T-cell (primary cell): ENCODE data around the gene GGT7. TPM values are rescaled to one million over a fixed set of nuclear protein-coding genes. Genes with fewer than 3 reads are reported as not detected.

ENCODE experiments used
- ATAC-seq, 4 experiments: fragments of 200-7000 bp in 3 of 4; fragments of 150-1000 bp in 1 of 4; cut with Tn5 transposase; replicated peaks in 1 of 4; 1 replicate in 3 of 4; 2 replicates in 1 of 4; pipeline ENCODE4 v1.10.0; 2021; ENCODE audit warnings: moderate library complexity in 3 of 4, mild to moderate bottlenecking in 2 of 4, moderate number of reproducible peaks in 1 of 4
- CTCF ChIA-PET, 2 donors: fragments of 300-600 bp; sonication (Branson Sonifier 250); formaldehyde crosslinking; loops; one replicate each; lab custom pipeline; 2022; ENCODE audit warnings: antibody characterized with exemption in 2 of 2; lab: Charles Lee
- POLR2A ChIA-PET, 2 donors: fragments of 300-600 bp; sonication (Branson Sonifier 250); formaldehyde crosslinking; loops; one replicate each; lab custom pipeline; 2022; ENCODE audit warnings: antibody characterized with exemption in 2 of 2; lab: Charles Lee
- DNase-seq, 35 experiments: peaks; one replicate each; pipeline versions ENCODE4 v3.0.0 to v3.0.0-alpha.2; 2013 to 2023
- H3K27ac ChIP-seq: one replicate; pipeline ENCODE4 v1.5.1; 2013; ENCODE audit warnings: low read length
- H3K27me3 ChIP-seq, 2 experiments: replicated peaks in 1 of 2; 1 replicate in 1 of 2; 2 replicates in 1 of 2; pipeline versions ENCODE4 v1.6.1 to v1.7.0; 2013; ENCODE audit warnings: low read length in 1 of 2, mixed read lengths in 1 of 2; ENCODE audit not compliant: control insufficient read depth in 2 of 2, insufficient read depth in 2 of 2; ENCODE audit errors: extremely low read depth in 1 of 2
- H3K36me3 ChIP-seq, 2 donors: 1 replicate in 1 of 2; 2 replicates in 1 of 2; pipeline versions ENCODE4 v1.6.1 to v1.7.0; 2013; ENCODE audit warnings: low read length in 1 of 2; ENCODE audit not compliant: control insufficient read depth in 2 of 2, insufficient read depth in 1 of 2; ENCODE audit errors: extremely low read depth in 1 of 2
- H3K4me1 ChIP-seq, 2 experiments: 1 replicate in 1 of 2; 2 replicates in 1 of 2; pipeline versions ENCODE4 v1.6.1 to v1.7.0; 2013; ENCODE audit warnings: low read length in 2 of 2, mixed read lengths in 1 of 2; ENCODE audit not compliant: insufficient read depth in 2 of 2, control insufficient read depth in 1 of 2; ENCODE audit errors: extremely low read depth in 1 of 2
- H3K4me3 ChIP-seq, 2 donors: 1 replicate in 1 of 2; 2 replicates in 1 of 2; pipeline versions ENCODE4 v1.5.1 to v1.7.0; 2013; ENCODE audit warnings: mild to moderate bottlenecking in 2 of 2, low read length in 1 of 2, moderate library complexity in 1 of 2; ENCODE audit not compliant: control insufficient read depth in 1 of 2; ENCODE audit errors: extremely low read depth in 1 of 2
- H3K9me3 ChIP-seq: 2 replicates; pipeline ENCODE4 v1.7.0; 2013
- H3K27ac Mint-ChIP-seq, 2 donors: one replicate each; pipeline ENCODE4 v1.8.0; 2020 to 2021; ENCODE audit warnings: mild to moderate bottlenecking in 2 of 2, mixed read lengths in 2 of 2
- H3K27me3 Mint-ChIP-seq, 2 donors: one replicate each; pipeline ENCODE4 v1.8.0; 2021 to 2022; ENCODE audit warnings: mixed read lengths in 2 of 2
- H3K36me3 Mint-ChIP-seq: one replicate; pipeline ENCODE4 v1.8.0; 2021; ENCODE audit warnings: mixed read lengths
- H3K4me1 Mint-ChIP-seq, 3 donors: one replicate each; pipeline ENCODE4 v1.8.0; 2020 to 2022; ENCODE audit warnings: mixed read lengths in 3 of 3, mild to moderate bottlenecking in 1 of 3
- H3K4me3 Mint-ChIP-seq, 3 donors: one replicate each; pipeline ENCODE4 v1.8.0; 2020 to 2022; ENCODE audit warnings: mild to moderate bottlenecking in 3 of 3, mixed read lengths in 3 of 3, moderate library complexity in 3 of 3
- H3K9me3 Mint-ChIP-seq, 3 donors: one replicate each; pipeline ENCODE4 v1.8.0; 2020 to 2022; ENCODE audit warnings: mixed read lengths in 3 of 3
- WGBS: methylation state at CpG from one replicate; pipeline ENCODE4 v1.1.5; 2013; ENCODE audit warnings: missing lambda C conversion rate; ENCODE audit not compliant: insufficient coverage; 5-methylcytosine and 5-hydroxymethylcytosine counted together
- total RNA-seq, 35 experiments: library from RNA in 6 of 35; stranded (reverse) in 6 of 35; fragments of 120-200 nt in 1 of 35; gene quantifications; one replicate each; pipeline versions ENCODE4 v1.2.1 to v1.2.4 and lab custom pipeline; 2013 to 2026

GGT7 gene
- total RNA-seq, 5 donors from 2014 or later (not counting 1 experiment from before 2014, with no cell fraction given), result 31.5 to 47.0 (median 38.1) TPM

DNA sequence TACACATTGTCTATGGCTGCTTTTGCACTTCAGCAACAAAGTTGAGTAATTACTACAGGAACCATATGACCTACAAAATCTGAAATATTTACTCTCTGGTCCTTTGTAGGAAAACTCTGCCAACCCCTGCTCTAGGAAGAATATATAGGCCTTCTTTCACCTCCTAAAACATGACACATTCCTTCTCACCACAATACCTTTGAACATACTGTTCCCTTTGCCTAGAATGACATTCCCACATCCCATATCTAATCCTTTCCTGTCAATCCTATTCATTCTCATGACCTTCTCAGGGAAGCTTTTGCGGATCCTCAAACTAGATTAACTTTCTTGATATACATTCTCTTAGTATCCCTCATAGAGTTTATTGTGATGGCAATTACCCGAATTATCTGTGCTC lies 29.2 kb downstream of the GGT7 start:
- Mint-ChIP-seq H3K4me1 (no peaks in the 10 kb centered on the region), H3K9me3 (no peaks in the 10 kb centered on the region), H3K27ac (no peak overlapping the region), H3K36me3 (peaks cover 7% of the 10 kb centered on the region), H3K27me3 (peaks cover 0 to 9% of the 10 kb centered on the region in 2 donors), H3K4me3 (no peak overlapping the region)
- no peak for DNase-seq
- Histone ChIP-seq H3K27me3 (peaks cover 0 to 3% of the 10 kb centered on the region in 2 experiments), H3K9me3 (no peaks in the 10 kb centered on the region), H3K27ac (no peak overlapping the region), H3K4me1 (no peaks in the 10 kb centered on the region), H3K36me3 (peaks cover 0 to 4% of the 10 kb centered on the region in 2 donors), H3K4me3 (no peak overlapping the region)
- ATAC-seq, result no peak
- ChIA-PET POLR2A (interaction anchor here in 1 of 2 donors (0.6 kb wide), 1 partner anchor 35 kb away, joined by 3 read pairs; no protein-coding TSS in a partner anchor), CTCF (interaction anchor here in 1 of 2 donors (0.7 kb wide), 1 partner anchor 26 kb away, joined by 3 read pairs; no protein-coding TSS in a partner anchor)
- WGBS, result 100% methylated on average over 2 of the region's 2 CpGs

DNA sequence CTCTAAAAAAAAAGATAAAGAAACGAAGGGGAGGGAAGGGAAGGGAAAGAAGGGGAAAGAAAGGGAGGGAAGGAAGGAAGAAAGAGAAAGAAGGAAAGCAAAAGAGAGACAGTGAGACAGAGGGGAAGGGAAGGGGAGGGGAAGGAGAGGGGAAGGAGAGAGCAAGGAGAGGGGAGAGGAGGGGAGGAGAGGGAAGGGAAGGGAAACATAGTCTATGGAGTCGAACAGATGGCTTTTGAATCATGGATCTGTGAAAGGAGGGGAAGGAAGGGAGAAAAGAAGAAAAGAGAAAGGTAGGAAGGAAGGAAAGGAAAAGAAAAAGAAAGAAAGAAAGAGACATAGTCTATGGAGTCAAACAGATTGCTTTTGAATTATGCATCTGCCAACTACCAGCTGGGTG lies 30.5 kb downstream of the GGT7 start:
- Histone ChIP-seq H3K27ac (no peak overlapping the region), H3K4me3 (no peak overlapping the region), H3K4me1 (no peaks in the 10 kb centered on the region), H3K9me3 (no peaks in the 10 kb centered on the region), H3K36me3 (no peaks in the 10 kb centered on the region), H3K27me3 (peaks cover 0 to 3% of the 10 kb centered on the region in 2 experiments)
- POLR2A ChIA-PET, result no interaction called here
- no peaks in the 10 kb centered on the region for H3K9me3 Mint-ChIP-seq
- no peak overlapping the region for H3K4me3 Mint-ChIP-seq
- DNase-seq, result no peak
- WGBS, result 81% methylated on average over 2 of the region's 2 CpGs
- CTCF ChIA-PET, result interaction anchor here in 1 of 2 donors (0.6 kb wide), 1 partner anchor 20 kb away, joined by 6 read pairs; no protein-coding TSS in a partner anchor
- ATAC-seq, result no peak
- peaks cover 0 to 9% of the 10 kb centered on the region in 2 donors for H3K27me3 Mint-ChIP-seq
- no peak overlapping the region for H3K27ac Mint-ChIP-seq
- H3K36me3 Mint-ChIP-seq, result peaks cover 3% of the 10 kb centered on the region
- H3K4me1 Mint-ChIP-seq, result no peaks in the 10 kb centered on the region

DNA sequence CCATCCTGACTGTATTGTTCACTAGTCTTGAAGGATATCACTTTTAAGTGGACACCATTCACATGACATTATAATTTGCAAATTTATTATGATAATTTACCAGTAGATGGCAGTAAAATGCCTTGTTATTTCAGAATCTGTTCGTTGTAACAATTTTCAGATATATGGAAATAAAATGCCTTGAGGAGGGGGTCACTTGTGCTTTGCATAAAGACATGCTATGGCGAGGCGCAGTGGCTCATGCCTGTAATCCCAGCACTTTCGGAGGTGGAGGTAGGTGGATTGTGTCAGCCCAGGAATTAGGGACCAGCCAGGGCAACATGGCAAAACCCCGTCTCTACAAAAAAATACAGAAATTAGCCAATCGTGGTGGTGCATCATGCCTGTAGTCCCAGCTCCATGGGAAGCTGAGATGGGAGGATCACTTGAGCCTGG lies 38.2 kb downstream of the GGT7 start:
- H3K4me1 ChIP-seq, result no peaks in the 10 kb centered on the region
- H3K27ac ChIP-seq, result no peak overlapping the region
- H3K36me3 Mint-ChIP-seq, result no peaks in the 10 kb centered on the region
- H3K36me3 ChIP-seq, result no peaks in the 10 kb centered on the region
- peaks cover 0 to 13% of the 10 kb centered on the region in 2 experiments for H3K27me3 ChIP-seq
- no peak overlapping the region for H3K4me3 ChIP-seq
- ChIA-PET POLR2A (no interaction called here), CTCF (interaction anchor here (0.6 to 1.8 kb wide), 4 partner anchors 9 to 368 kb away, joined by 3 to 7 read pairs (median 4); partner anchors contain the start of gene NCOA6 (in 1 of the 2))
- no peaks in the 10 kb centered on the region for H3K9me3 Mint-ChIP-seq
- H3K4me1 Mint-ChIP-seq, result no peaks in the 10 kb centered on the region
- H3K27ac Mint-ChIP-seq, result no peak overlapping the region
- H3K9me3 ChIP-seq, result no peaks in the 10 kb centered on the region
- peak in 2 of 35 experiments; percentile 2 to 58 for DNase-seq
- peaks cover 12 to 15% of the 10 kb centered on the region in 2 donors for H3K27me3 Mint-ChIP-seq
- 0% methylated on average over 1 of the region's 6 CpGs for WGBS
- H3K4me3 Mint-ChIP-seq, result no peak overlapping the region
- peak in 2 of 4 experiments; percentile 38 to 44 for ATAC-seq

DNA sequence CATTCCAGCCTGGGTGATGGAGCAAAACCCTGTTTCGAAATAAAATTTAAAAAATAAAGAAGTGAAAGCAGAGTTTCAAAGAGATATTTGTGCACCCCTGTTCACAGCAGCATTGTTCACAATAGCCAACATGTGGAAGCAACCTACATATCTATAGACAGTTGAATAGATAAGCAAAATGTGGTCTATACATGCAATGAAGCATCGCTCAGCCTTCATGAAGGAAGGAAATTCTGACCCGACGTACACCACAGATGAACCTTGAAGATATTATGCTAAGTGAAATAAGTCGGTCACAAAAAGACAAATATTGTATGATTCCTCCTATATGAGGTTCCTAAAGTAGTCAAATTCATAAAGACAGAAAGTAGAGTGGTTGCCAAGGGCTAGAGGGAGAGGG lies 40.7 kb downstream of the GGT7 start:
- CTCF ChIA-PET, result interaction anchor here in 1 of 2 donors (1.0 kb wide), 1 partner anchor 15 kb away, joined by 4 read pairs; no protein-coding TSS in a partner anchor

DNA sequence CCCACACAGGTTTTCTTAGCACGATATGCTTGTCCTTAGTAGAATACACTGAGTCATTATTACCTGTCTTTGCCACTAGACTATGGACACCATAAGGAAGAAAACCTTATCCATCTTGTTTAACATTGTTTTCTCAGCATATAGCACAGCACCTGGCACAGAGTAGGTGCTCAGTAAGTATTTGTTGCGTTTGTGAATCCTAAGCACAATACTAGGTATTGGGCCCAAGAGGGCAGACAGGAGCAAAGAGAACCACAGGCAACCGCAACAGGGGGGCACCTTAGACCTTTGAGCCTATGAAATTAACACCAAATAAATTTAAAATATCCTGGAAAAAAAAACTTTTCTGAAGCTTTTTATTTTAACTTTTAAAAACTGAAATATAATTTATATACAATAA lies 43.5 kb downstream of the GGT7 start:
- CTCF ChIA-PET, result no interaction called here
- no peaks in the 10 kb centered on the region for H3K36me3 Mint-ChIP-seq

More for the DNA sequence above, 40.7 kb downstream of the GGT7 start:
- WGBS, result no CpG with 5 or more reads among the region's 5 CpGs
- ATAC-seq (no peak), DNase-seq (no peak)
- no peaks in the 10 kb centered on the region for H3K9me3 ChIP-seq
- POLR2A ChIA-PET, result no interaction called here
- no peaks in the 10 kb centered on the region for H3K4me1 Mint-ChIP-seq
- peaks cover 0 to 8% of the 10 kb centered on the region in 2 experiments for H3K27me3 ChIP-seq
- H3K4me3 Mint-ChIP-seq, result no peak overlapping the region
- peaks cover 12 to 15% of the 10 kb centered on the region in 2 donors for H3K27me3 Mint-ChIP-seq
- no peaks in the 10 kb centered on the region for H3K36me3 ChIP-seq
- H3K9me3 Mint-ChIP-seq, result no peaks in the 10 kb centered on the region
- H3K36me3 Mint-ChIP-seq, result no peaks in the 10 kb centered on the region
- no peak overlapping the region for H3K27ac ChIP-seq
- no peak overlapping the region for H3K4me3 ChIP-seq
- H3K4me1 ChIP-seq, result no peaks in the 10 kb centered on the region
- no peak overlapping the region for H3K27ac Mint-ChIP-seq

DNA sequence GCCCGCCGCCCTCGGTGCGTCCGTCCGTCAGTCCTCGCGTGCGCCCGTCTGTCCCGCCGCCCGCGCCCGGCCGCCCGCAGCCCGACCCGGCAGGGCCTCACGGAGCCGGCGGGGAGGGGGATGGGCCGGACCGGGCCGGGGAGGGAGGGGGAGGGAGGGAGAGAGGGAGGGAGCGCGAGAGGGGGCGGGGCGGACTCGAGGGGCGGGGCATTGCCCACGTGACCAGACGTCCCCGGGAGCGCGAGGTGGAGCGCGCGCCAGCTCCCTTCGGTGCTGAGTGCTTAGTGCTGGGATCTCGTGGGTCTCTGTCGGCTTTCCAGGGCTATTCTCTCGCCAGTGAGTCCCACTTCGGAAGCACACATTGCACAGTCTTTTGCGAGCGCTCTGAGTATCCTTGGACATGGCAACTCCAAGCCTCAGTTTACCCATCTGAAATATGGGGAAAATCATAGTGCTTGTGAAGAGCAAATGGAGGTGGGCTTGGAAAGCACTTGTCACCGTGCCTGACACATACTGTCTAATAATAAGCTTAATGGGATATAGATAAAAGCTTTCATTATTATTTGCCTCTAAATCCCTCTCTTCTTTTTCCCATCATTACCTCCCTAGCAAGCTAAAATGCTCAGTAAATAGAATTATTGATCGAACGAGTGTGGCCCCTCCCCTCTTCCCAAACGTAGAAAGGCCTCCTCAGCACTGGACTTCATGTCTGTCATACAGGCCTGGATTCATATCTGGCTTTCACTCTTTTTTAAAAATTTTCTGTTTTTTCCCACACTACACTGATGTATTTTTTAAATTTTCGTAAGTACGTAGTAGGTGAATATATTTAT lies 46.9 kb downstream of the GGT7 start, which contains the start of gene NCOA6:
NCOA6 (minus strand) TSS at position 122 of the 833 bp plus-strand sequence. CDS start 43,296 bp downstream, outside the sequence.
- POLR2A ChIA-PET, result interaction anchor here (0.5 to 0.6 kb wide), 3 partner anchors 50 to 426 kb away, joined by 3 to 7 read pairs (median 3); partner anchors contain the start of gene ACSS2 (in 1 of the 2)
- Histone ChIP-seq H3K4me1 (peaks cover 9 to 21% of the 10 kb centered on the region in 2 experiments), H3K36me3 (no peaks in the 10 kb centered on the region), H3K27ac (peak within 1 kb of the TSS; percentile 55), H3K4me3 (peak within 1 kb of the TSS; percentile 92), H3K27me3 (no peaks in the 10 kb centered on the region), H3K9me3 (no peaks in the 10 kb centered on the region)
- peaks cover 41 to 44% (median 43%) of the 10 kb centered on the region in 3 donors for H3K4me1 Mint-ChIP-seq
- peak; percentile 77 to 81 (median 78) for ATAC-seq
- peak; percentile 60 to 92 (median 81) for DNase-seq
- H3K36me3 Mint-ChIP-seq, result peaks cover 8% of the 10 kb centered on the region
- no peaks in the 10 kb centered on the region for H3K27me3 Mint-ChIP-seq
- H3K27ac Mint-ChIP-seq, result peak within 1 kb of the TSS; percentile 95 to 96
- H3K4me3 Mint-ChIP-seq, result peak within 1 kb of the TSS; percentile 94 to 97 (median 96)
- 5% methylated on average over 22 of the region's 52 CpGs for WGBS
- CTCF ChIA-PET, result interaction anchor here in 1 of 2 donors (1.0 to 1.7 kb wide), 2 partner anchors 10 to 130 kb away, joined by 4 to 7 read pairs; partner anchors contain the start of genes GSS and MYH7B
- no peaks in the 10 kb centered on the region for H3K9me3 Mint-ChIP-seq

More for the DNA sequence above, 43.5 kb downstream of the GGT7 start:
- no peaks in the 10 kb centered on the region for H3K9me3 ChIP-seq
- no peaks in the 10 kb centered on the region for H3K36me3 ChIP-seq
- no peak overlapping the region for H3K27ac ChIP-seq
- Mint-ChIP-seq H3K9me3 (no peaks in the 10 kb centered on the region), H3K4me1 (peaks cover 12 to 14% (median 14%) of the 10 kb centered on the region in 3 donors), H3K27ac (no peak overlapping the region), H3K4me3 (no peak overlapping the region), H3K27me3 (peaks cover 8 to 10% of the 10 kb centered on the region in 2 donors)
- H3K4me1 ChIP-seq, result peaks cover 4 to 12% of the 10 kb centered on the region in 2 experiments
- no peak for ATAC-seq
- no peak overlapping the region for H3K4me3 ChIP-seq
- POLR2A ChIA-PET, result no interaction called here
- 100% methylated on average over 1 of the region's 3 CpGs for WGBS
- DNase-seq, result no peak
- peaks cover 0 to 6% of the 10 kb centered on the region in 2 experiments for H3K27me3 ChIP-seq
